Head of caudate nucleus (tissue), 42 donors: ENCODE measurements around the gene TRMT6.

Experiments
- DNase-seq, 42 donors: peaks; one replicate each; pipeline versions ENCODE4 v3.0.0 to v3.0.0-alpha.2; 2020 to 2021; ENCODE audit warnings: mixed read lengths in 7 of 42
- intact Hi-C: fragments of 100-400 bp; cut with DNase I; formaldehyde crosslinking; loops from one replicate; pipeline ENCODE4 v1.15.0; 2022

The TRMT6 gene

DNA sequence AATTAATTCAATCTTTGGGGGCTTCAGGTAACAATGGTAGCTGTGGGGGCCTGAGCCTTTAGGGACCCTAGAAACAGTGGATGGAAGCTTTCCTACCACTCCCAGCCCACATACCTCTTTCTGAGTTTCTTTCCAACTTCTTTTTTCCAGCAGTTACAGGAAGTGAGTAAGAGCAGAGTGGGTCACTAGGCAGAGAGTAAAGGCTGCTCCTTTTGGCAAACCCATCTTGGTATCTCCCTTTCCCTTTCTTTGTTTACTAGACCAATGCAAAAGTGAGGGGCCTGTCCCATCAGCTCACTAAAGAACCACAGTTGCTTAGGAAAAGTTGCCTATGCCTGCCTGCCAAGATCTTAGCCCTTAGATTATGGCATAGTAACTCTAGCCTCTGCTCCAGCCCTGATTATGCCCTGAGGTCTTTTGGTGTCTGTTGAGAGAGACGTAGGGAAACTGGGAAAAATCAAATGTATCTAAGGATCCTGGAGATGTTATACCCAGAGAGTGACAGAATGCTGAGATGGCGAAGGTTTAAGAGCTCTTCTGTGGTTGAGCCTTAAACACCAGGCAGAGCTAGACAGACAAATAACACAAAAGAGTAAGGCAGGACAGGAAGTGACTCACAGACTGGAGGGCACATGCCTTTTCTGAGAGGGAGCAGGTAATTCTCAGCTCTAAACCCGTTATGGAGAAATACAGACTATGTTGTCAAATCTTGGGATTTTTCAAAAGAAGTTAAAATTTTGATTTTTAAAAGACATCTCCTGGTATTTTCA lies 31.3 kb downstream of the TRMT6 start:
- peak in 1 of 42 donors; percentile 32 for DNase-seq
- intact Hi-C loops, result no loop called here

GRCh38 chr20:5914859-5915258 lies 35.5 kb downstream of the TRMT6 start:
- intact Hi-C loops, result no loop called here
- DNase-seq, result no peak

DNA sequence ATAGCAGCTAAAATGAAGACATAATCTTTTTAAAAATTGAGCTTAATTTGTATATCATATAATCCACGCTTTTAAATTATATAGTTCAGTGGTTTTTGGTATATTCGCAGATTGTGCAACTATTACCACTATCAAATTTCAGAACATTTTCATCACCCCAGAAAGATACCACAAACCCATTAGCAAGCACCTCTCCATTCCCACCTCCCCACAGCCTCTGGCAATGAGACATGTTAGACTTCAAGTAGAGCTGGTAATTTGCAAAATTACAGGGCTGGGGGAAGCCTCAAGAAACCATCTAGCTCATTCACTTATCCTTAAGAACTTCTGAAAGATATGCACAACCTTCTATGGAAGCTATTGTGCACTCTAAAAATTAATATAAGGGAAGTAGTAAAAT lies 37.2 kb downstream of the TRMT6 start:
- no peak for DNase-seq
- intact Hi-C loops, result no loop called here

- DNase-seq, result peak in 3 of 42 donors; percentile 12 to 37 (median 14)
- intact Hi-C loops, result no loop called here
Measured at GRCh38 chr20:5910186-5910585, 40.1 kb downstream of the TRMT6 start.

GRCh38 chr20:5908981-5909380 lies 41.4 kb downstream of the TRMT6 start:
- no peak for DNase-seq
- intact Hi-C loops, result no loop called here

DNA sequence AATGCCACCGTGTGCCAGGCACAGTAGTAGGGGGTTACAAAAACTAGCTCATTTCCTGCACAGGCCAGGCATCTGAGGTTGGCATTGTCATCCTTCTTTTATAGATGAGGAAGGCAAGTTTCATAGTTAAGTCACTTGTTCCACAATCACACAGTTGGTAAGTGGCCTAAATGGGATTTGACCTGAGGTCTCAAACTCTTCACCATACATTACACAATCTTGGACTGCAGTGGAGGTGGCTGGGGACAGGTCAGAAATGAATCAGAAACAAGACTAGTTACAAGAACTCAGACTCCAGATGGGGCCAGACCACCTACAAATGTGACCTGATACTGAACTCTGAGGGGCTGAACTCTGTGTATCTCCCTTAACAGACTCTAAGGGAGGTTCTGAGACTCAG lies 49.4 kb downstream of the TRMT6 start:
- intact Hi-C loops, result no loop called here

DNA sequence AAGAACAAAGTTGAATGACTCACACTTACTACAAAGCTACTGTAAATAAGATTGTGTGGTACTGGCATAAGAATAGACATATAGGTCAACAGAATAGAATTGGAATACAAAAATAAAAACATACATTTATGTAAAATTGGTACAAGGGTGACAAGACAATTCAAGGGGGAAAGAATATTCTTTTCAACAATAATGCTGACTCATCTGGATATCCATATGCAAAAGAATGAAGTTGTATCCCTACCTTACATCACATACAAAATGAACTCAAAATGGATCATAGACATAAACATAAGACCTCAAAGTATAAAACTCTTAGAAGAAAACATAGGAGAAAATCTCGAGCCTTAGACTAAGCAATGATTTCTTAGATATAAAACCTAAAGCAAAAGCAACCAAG lies 50.9 kb downstream of the TRMT6 start:
- intact Hi-C loops, result no loop called here
- DNase-seq, result no peak

More for the DNA sequence above, 49.4 kb downstream of the TRMT6 start:
- DNase-seq, result peak in 1 of 42 donors; percentile 5

- DNase-seq, result peak in 1 of 42 donors; percentile 5
- intact Hi-C loops, result no loop called here
Measured at GRCh38 chr20:5895626-5896025, 54.7 kb downstream of the TRMT6 start.

DNA sequence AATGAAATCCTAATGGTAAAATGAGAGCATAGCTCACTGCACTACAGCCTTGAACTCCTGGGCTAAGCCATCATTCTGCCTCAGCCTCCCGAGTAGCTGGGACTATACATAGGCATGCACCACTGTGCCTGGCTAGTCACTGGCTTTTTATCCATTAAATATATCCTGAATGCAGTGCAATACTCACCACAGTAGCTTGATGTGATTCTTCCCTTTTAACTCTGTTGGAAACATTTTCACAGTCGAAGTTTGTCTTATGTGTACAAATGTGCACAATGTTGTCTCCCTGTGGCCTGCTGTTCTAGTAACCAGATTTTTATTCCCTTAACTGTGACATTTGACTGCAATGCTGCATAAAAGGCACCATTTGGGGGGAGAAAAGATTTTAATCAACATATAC lies 56.7 kb downstream of the TRMT6 start:
- intact Hi-C loops, result no loop called here
- peak in 1 of 42 donors; percentile 8 for DNase-seq

- DNase-seq, result peak in 1 of 42 donors; percentile 6
- intact Hi-C loops, result no loop called here
Measured at GRCh38 chr20:5893052-5893451, 57.3 kb downstream of the TRMT6 start.

DNA sequence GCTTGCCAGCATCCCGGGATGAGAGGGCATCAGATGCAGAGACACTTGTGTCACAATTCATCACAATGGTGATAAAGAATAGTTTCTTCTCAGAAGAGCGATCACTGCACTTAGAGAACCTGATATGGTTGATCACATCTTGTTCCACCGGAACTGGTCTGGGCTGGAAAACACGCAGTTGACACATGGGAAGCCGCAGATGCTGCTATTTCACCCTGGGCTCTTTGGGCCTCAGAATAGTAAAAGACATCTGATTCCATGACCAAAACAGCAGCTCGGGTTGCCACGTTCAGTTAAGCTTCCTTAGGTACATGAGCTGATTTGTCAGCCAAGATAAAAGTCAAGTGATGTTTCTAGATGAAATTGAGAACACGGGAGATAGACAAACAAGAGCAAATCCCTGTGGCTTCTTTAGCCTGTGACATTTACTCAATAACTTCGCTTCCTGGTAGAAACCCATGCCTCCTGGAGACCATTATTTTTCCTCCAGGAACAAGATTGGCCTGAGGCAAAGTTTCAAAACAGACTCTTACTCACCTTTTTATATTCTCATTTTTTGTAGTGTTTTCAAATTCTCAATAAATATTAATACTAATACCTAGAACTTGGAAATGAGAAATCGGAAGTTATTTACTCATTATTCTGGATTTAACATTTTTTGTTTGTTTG lies 59.4 kb downstream of the TRMT6 start:
- no peak for DNase-seq
- intact Hi-C loops, result no loop called here

DNA sequence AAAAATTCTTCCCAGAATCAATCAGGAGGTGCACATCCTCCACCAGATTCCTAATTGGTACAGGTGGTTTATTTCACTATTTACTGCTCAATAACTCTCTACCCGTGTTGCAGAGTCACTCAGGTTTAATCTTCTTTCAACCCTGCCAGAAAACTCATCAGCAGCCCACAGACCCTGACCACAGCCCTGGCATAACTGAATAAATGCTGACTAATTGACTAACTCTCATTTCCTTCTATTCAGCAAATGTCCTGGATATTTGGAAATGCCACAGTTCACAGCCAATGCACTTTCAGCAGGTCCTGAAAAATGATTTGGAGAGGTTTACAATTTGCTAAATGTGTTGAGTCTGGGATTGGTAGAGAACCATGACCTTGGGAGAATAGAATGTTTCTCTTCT lies 62.3 kb downstream of the TRMT6 start:
- no peak for DNase-seq
- intact Hi-C loops, result no loop called here

DNA sequence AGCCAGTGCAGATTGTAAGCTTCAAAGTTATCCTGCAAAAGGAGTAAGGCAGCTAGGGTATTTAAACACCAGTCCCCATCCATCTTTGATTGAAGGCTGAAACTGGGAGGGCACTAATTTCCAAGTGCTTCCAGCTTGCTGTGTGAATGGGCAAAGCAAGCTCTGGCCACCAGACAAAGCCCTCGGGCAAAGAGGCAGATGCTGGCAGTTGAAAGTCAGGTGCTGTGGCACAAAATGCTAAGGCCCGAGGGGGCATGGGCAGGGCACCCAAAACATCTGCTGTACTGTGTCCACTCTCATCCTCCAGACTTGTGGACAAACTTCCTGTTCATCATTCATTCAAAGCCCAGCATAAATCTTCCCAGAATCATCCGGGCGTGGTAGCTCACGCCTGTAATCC lies 62.9 kb downstream of the TRMT6 start:
- DNase-seq, result no peak
- intact Hi-C loops, result no loop called here
